Stomach (tissue), 4 donors: ENCODE results near the gene BCORL1.

ENCODE experiments used
- POLR2A ChIP-seq, 4 donors: fragments of 450-650 bp; IDR thresholded peaks; one replicate each; pipeline ENCODE4 v1.6.1; 2016; ENCODE audit warnings: antibody characterized with exemption in 4 of 4, control low read depth in 2 of 4, mild to moderate bottlenecking in 1 of 4, moderate library complexity in 1 of 4
- POLR2AphosphoS5 ChIP-seq, 3 donors: sonication (generic); formaldehyde crosslinking; IDR thresholded peaks; one replicate each; pipeline ENCODE4 v1.6.1; 2016; ENCODE audit warnings: antibody characterized with exemption in 3 of 3
- TF ChIP-seq, protein P1 (sequence below), 7 experiments: fragments of 450-650 bp in 4 of 7; fragments of 200-600 bp in 3 of 7; sonication (generic) in 3 of 7; IDR thresholded peaks; one replicate each; pipeline ENCODE4 v1.5.1; 2016 to 2019; ENCODE audit warnings: antibody characterized with exemption in 7 of 7, control low read depth in 2 of 7, mild to moderate bottlenecking in 1 of 7

GRCh38 chrX:130047416-130047815 lies 65.0 kb downstream of the BCORL1 start:
- TF ChIP-seq, protein P1, sequence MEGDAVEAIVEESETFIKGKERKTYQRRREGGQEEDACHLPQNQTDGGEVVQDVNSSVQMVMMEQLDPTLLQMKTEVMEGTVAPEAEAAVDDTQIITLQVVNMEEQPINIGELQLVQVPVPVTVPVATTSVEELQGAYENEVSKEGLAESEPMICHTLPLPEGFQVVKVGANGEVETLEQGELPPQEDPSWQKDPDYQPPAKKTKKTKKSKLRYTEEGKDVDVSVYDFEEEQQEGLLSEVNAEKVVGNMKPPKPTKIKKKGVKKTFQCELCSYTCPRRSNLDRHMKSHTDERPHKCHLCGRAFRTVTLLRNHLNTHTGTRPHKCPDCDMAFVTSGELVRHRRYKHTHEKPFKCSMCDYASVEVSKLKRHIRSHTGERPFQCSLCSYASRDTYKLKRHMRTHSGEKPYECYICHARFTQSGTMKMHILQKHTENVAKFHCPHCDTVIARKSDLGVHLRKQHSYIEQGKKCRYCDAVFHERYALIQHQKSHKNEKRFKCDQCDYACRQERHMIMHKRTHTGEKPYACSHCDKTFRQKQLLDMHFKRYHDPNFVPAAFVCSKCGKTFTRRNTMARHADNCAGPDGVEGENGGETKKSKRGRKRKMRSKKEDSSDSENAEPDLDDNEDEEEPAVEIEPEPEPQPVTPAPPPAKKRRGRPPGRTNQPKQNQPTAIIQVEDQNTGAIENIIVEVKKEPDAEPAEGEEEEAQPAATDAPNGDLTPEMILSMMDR (IDR thresholded peaks at IDR 0.05) = no peak
- no peak for TF ChIP-seq POLR2A (IDR thresholded peaks at IDR 0.05)
- TF ChIP-seq POLR2AphosphoS5 (IDR thresholded peaks at IDR 0.05) = no peak
